Measurements from ENCODE around the gene ZNF778.

- TF ChIP-seq, protein P1, sequence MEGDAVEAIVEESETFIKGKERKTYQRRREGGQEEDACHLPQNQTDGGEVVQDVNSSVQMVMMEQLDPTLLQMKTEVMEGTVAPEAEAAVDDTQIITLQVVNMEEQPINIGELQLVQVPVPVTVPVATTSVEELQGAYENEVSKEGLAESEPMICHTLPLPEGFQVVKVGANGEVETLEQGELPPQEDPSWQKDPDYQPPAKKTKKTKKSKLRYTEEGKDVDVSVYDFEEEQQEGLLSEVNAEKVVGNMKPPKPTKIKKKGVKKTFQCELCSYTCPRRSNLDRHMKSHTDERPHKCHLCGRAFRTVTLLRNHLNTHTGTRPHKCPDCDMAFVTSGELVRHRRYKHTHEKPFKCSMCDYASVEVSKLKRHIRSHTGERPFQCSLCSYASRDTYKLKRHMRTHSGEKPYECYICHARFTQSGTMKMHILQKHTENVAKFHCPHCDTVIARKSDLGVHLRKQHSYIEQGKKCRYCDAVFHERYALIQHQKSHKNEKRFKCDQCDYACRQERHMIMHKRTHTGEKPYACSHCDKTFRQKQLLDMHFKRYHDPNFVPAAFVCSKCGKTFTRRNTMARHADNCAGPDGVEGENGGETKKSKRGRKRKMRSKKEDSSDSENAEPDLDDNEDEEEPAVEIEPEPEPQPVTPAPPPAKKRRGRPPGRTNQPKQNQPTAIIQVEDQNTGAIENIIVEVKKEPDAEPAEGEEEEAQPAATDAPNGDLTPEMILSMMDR (IDR thresholded peaks at IDR 0.05): no peak
- no peak for TF ChIP-seq POLR2AphosphoS5 (IDR thresholded peaks at IDR 0.05)
- no peak for TF ChIP-seq POLR2A (IDR thresholded peaks at IDR 0.05; ENCODE audit: low read depth)
- TF ChIP-seq EP300 (IDR thresholded peaks at IDR 0.05): no peak
These were observed 30.9 kb downstream of the ZNF778 start for GRCh38 chr16:89248196-89248982.

Data from esophagus muscularis mucosa (tissue), 4 donors.